KBM-7 (cell line): ENCODE measurements around the gene ZNF804B.

Experiments used
- DNase-seq: peaks from one replicate; pipeline ENCODE4 v3.0.0-alpha.2; 2015
- in situ Hi-C: fragments of 300-500 bp; cut with MboI; formaldehyde crosslinking; loops from 2 replicates; pipeline ENCODE4 v1.14.3; 2020; ENCODE audit warnings: low sequenced_read_pairs, low pct_unique_long_range_greater_than_20kb, mixed read lengths

ZNF804B gene

GRCh38 chr7:88818552-88818951 lies 59.1 kb downstream of the ZNF804B start:
- no peak for DNase-seq
- in situ Hi-C loops = no loop called here

DNA sequence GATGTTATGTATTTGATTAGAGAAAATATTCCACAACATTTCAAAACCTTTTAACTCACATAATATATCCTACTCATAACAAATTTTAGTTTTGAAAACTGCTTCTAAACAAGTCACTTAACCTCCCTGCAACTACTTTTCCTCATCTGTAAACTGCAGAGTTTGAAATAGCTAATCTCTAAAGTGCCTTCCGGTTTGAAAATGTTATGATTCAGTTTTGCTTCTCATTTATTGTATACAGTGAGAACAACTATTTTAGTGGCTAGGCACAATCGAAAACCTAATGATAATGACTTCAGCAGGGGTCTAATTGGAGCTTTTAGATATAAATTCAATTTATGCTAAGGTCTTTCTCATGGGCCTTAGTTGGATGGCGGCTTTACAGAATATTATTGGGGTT lies 66.7 kb downstream of the ZNF804B start:
- in situ Hi-C loops = no loop called here
- no peak for DNase-seq

DNA sequence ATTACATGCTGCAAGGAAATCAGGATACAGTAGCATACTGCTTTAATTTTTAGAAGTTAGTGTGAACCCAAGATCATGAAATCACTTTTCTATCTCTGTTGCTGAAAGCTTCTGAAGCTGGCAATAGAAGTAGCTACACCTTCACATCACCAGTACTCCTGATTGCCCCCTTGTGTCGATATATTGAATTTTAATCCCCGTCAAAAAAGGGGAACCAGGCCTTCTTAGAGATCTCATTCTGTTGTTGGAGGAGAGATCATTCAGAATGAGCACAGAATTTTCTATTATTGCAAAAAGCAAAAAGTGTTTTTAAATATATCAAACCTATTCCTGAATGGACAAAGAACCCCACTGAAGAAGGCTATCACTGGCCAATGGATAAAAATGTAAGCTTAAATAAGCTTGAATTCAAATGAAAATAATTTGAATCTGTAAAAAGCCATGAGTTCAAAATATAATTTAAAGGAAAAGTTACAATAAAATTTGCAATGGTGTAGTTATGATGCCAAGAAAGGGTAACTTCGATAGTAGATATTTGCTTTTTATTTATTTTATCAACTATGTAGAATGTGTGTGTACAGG lies 75.7 kb downstream of the ZNF804B start:
- peak; percentile 77 for DNase-seq
- in situ Hi-C loops = no loop called here

- no peak for DNase-seq
- in situ Hi-C loops = no loop called here
Observed at GRCh38 chr7:88842201-88842600, 82.7 kb downstream of the ZNF804B start.

GRCh38 chr7:88845091-88845490 lies 85.6 kb downstream of the ZNF804B start:
- in situ Hi-C loops = no loop called here
- DNase-seq = no peak

GRCh38 chr7:88851220-88851619 lies 91.7 kb downstream of the ZNF804B start:
- in situ Hi-C loops = no loop called here
- DNase-seq = no peak

GRCh38 chr7:88859288-88859687 lies 99.8 kb downstream of the ZNF804B start:
- no peak for DNase-seq
- in situ Hi-C loops = no loop called here

- in situ Hi-C loops = no loop called here
- DNase-seq = no peak
Observed at GRCh38 chr7:88866265-88866863, 106.9 kb downstream of the ZNF804B start.

GRCh38 chr7:88867158-88867557 lies 107.7 kb downstream of the ZNF804B start:
- in situ Hi-C loops = no loop called here
- no peak for DNase-seq

GRCh38 chr7:88868456-88868855 lies 109.0 kb downstream of the ZNF804B start:
- no peak for DNase-seq
- in situ Hi-C loops = no loop called here

DNA sequence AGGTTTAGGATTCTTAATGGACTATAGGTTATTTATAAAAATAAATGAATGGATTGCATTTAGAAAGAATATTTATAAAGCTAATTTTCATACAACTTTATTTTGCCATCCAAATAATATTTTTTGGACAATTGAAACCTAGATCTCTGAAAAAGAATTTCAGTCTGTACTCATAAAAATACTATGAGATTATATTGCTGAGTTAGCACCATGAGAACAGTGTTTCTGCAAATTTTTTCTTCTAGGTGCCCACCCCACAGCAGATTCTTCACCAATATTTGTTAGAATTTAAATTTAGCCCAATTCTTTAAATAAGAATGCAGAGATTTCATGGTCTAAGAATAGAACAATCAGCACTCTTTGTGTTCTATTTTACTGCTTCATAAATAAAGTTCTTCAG lies 121.6 kb downstream of the ZNF804B start:
- no peak for DNase-seq
- in situ Hi-C loops = no loop called here

DNA sequence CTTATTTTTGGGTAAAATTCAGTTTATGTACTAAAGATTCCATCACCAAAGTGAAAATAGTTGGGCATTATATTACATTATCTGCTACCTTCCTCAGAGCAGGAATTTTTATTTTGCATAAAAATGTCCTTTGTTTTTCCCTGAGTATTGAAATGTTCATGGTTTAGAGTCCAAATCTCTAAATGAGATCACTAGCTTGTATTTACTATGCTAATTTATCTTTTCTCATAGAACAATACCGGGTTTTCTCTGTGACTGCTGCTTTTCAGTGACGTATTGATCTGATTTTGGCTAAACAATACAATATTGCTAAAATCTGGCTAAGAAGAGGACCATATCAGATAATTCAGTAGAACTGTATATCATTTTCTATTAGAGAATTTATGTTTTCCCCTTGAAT lies 125.6 kb downstream of the ZNF804B start:
- in situ Hi-C loops = no loop called here
- DNase-seq = no peak

DNA sequence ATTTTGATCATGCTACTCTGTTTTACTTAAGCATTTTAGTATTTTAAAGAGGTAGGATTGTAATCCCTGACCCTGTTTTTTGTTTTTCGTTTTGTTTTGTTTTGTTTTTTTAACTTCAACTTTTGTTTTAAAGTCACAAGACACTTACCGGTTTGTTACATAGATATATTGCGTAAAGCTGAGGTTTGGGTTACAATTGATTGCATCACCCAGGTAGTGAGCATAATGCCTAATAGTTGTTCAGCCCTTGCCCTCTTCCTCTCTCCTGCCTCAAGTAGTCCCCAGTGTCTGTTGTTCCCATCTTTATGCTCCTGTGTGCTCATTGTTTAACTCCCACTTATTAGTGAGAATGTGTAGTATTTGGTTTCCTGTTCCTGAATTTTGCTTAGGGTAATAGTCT lies 129.2 kb downstream of the ZNF804B start:
- no peak for DNase-seq
- in situ Hi-C loops = no loop called here

- no peak for DNase-seq
- in situ Hi-C loops = no loop called here
Observed at GRCh38 chr7:88910516-88910915, 151.0 kb downstream of the ZNF804B start.

GRCh38 chr7:88912852-88913251 lies 153.4 kb downstream of the ZNF804B start:
- in situ Hi-C loops = no loop called here
- no peak for DNase-seq

DNA sequence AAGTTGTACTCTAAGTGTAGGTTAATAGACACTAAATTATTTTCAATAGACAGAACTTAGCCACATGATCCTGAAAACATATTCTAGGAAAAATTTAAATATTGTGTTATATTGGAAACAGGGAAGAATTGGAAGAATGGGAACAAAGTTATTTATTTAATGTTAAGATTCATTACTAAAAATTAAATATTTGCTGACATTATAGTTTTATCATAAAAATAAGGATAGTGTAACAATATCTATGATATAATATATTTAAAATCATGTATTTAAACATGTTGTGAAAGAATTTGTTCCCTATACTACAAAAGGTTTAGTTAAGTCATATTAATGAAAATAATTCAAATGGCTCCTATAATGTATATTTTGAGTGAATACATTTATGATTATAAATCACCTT lies 156.1 kb downstream of the ZNF804B start:
- no peak for DNase-seq
- in situ Hi-C loops = no loop called here

DNA sequence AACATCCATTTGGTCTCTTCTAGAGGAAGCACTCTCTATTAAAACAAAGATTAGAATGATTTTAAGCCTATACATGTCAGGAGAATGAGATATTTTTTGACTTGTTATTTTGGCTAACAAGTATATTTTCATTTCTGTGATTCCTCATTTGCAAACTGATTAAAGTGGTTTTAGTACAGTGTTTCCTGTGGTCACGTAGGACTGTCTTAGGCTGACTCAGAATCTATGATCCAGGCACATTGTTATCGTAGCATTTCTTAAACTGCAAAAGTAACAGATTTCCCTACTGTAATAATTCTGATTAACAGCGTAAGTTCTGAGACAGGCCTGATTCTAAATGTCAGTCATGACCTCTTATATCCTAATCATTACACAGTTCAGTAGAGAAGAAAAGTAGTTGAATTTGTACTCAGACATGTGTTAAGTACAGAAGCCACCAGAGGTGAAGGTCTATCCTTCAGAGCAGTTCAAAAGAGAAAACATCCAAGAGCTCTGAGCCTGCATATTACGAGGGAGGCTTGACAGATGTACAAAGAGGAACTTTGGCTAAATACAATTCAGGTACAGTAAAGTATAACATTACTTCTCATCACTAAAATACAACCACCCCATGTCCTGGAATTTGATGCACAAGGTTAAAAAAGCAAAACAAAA lies 160.1 kb downstream of the ZNF804B start:
- DNase-seq = no peak
- in situ Hi-C loops = no loop called here

- no peak for DNase-seq
- in situ Hi-C loops = no loop called here
Observed at GRCh38 chr7:88922944-88923343, 163.4 kb downstream of the ZNF804B start.

DNA sequence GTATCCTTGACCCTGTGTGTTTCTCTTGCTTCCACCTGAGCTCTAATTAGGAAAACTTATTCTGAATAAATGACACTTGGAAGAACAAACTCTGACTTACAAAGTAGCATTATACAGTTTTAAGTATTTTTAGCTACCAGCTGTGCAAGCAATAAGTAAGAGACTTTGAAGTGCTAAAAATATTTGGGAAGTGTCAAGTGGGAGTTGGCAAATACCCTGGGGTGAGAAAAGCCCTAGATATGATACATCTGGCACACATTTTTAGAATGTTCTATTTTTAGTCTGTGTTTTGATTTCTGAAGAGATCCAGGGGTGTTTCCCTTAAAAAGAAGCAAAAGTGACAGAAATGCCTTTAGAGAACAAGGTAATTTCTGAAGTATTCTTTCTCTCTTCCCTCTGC lies 168.8 kb downstream of the ZNF804B start:
- no peak for DNase-seq
- in situ Hi-C loops = no loop called here

DNA sequence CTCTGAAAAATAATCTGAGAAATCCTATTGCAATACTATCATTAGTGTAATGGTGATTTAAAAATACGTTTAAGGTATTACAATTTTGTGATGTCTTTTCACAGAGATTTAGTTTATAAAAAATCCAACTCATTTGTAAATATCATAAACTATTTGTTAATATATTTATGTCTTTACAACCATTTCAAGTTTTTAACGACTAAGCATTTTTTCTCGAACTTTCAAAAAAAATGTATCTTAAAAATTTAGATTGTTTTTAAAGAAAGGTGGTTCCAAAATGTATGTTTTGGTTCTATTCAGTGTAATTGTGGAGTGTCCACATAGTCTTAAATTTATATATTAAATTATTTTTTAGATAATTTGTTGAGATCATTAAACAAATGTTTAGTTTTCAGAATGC lies 170.2 kb downstream of the ZNF804B start:
- in situ Hi-C loops = no loop called here

GRCh38 chr7:88933285-88933684 lies 173.8 kb downstream of the ZNF804B start:
- DNase-seq = no peak
- in situ Hi-C loops = no loop called here

More for the DNA sequence above, 170.2 kb downstream of the ZNF804B start:
- DNase-seq = no peak
